DMS79 (cell line): ENCODE measurements around the gene CCDC124.
"Not testable (repeated sequence)": the region's sequence is repeated elsewhere in the genome, so short reads cannot be mapped to it uniquely, and the experiment has no call there.

ENCODE experiments used
- DNase-seq: peaks from one replicate; lab custom pipeline; 2025; lab: John Stamatoyannopoulos, UW

CCDC124 gene, protein sequence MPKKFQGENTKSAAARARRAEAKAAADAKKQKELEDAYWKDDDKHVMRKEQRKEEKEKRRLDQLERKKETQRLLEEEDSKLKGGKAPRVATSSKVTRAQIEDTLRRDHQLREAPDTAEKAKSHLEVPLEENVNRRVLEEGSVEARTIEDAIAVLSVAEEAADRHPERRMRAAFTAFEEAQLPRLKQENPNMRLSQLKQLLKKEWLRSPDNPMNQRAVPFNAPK

DNA sequence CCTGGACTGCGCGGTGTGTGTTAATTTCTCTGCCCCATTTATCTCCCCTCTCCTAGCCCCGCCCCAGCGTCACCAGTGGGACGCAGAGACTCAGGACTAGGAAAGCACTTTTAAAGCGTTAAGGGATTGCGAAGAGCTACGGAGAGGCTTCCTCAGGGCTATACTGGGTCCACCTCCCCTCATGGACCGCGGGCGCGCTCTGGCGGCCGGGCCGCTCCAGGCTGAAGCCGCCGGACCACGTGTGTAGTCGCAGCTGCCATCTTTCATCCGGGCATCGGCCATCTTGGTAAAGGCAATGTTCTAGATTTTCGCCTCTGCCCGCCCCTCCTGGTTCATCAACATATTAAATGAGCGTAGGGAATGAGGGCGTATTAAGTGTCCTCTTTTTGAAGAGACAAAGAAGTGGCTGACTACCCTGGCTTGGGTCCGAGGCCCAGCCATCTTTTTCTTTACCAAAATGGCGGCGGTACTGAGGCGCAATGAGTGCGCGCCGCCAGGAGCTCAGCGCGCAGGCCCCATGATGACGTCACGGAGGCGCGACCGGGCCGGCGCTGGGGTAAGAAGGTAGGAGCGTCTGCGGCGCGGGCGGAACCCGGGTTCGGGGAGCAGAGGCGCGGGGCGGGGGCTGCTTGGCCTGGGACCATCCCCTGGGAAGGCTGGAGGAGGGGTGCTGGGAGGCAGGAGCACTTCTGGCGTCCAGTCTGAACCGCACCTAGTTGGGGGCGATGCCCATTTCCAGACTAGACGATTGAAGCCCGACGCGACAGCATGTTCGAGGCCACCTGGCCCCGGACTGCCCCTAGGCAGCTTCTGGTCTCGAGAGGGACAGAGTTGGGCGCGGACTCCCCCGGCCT, at the start of gene CCDC124:
Gene CCDC124, plus strand, starts transcription at position 531 of the 854 bp plus-strand sequence. CDS start 3,406 bp downstream, outside the sequence.
- peak; percentile 88 for DNase-seq

DNA sequence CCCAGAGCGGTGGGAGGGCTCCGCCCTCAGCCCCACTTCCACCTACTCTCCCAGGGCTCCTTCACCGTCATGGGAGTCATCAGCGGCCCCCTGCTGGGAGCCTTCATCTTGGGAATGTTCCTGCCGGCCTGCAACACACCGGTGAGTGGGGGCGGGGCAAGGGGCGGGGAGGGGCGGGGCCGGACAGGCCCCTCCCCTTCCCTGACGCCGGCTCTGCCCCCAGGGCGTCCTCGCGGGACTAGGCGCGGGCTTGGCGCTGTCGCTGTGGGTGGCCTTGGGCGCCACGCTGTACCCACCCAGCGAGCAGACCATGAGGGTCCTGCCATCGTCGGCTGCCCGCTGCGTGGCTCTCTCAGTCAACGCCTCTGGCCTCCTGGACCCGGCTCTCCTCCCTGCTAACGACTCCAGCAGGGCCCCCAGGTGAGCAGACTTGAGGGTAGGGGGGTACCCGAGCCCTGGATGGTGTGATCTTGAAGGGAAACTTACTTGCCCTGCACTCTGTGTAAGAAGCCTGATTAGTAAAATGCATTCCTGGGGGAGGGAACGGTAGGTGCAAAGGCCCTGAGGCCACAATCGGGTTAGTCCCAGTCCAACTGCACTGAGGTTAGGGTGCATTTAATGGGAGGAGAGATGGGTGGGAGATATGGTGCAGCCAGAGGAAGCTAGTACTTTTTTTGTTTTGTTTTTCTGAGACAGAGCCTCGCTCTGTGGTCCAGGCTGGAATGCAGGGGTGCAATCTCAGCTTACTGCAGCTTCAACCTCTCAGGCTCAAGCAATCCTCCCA, 49.0 kb upstream of the CCDC124 start:
- DNase-seq = no peak

DNA sequence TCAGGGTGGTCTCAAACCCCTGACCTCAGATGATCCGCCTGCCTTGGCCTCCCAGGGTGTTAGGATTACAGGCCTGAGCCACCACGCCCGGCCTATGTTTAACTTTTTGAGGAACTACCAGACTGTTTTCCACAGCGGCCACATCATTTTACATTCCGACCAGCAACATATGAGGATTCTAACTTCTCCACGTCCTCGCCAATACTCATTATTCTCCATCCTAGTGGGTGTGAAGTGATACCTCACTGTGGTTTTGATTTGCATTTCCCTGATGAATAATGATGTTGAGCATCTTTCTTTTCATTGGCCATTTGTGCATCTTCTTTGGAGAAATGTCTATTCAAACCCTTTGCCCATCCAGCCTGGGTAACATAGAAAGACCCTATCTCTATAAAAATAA, 46.3 kb upstream of the CCDC124 start:
- no peak for DNase-seq

DNA sequence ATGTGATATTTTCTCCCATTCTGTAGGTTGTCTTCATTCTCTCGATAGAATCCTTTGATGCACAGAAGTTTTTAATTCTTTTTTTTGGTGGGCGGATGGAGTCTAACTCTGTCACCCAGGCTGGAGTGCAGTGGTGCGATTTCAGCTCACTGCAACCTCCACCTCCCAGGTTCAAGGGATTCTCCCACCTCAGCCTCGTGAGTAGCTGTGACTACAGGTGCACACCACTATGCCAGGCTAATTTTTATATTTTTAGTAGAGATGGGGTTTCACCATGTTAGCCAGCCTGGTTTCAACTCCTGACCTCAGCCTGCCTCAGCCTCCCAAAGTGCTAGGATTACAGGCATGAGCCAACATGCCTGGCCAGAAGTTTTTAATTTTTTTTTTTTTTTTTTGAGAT, 45.6 kb upstream of the CCDC124 start:
- not testable (repeated sequence) for DNase-seq

DNA sequence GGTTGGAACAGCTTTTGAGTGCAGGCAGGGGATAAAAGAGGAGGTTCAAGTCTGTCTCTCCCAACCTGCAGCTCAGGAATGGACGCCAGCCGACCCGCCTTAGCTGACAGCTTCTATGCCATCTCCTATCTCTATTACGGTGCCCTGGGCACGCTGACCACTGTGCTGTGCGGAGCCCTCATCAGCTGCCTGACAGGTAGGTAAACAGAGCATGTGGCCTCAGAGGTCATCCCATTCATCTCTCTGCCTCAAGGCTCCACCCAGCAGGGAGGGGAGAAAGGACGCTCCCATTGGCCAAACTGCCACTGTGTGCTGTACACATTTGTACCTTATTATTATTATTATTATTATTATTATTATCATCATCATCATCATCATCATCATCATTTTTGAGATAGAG, 44.6 kb upstream of the CCDC124 start:
- DNase-seq = no peak

DNA sequence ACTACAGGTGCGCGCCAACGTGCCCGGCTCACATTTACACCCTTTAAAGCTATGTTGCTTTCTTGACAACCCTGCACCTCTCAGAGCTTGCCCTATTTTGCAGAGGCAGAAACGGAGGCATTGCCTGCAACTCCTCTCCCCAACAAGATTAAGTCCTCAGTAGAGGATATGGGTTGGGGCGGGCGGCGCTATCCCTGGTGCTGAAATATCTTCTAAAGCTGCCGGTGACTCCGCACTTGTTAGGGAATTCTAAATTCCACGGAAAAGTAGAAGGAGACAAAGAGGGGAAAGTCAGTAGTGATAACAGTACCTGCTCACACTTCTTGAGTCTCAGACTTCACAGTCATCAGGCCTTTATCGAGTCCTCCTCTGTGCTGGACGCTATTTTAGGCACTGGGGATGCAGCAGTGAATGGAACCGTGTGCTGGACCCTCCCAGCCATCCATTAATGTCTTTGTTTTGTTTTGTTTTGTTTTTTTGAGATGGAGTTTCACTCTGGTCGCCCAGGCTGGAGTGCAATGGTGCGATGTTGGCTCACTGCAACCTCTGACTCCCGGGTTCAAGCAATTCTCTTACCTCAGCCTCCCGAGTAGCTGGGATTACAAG, 43.1 kb upstream of the CCDC124 start:
- DNase-seq = no peak

DNA sequence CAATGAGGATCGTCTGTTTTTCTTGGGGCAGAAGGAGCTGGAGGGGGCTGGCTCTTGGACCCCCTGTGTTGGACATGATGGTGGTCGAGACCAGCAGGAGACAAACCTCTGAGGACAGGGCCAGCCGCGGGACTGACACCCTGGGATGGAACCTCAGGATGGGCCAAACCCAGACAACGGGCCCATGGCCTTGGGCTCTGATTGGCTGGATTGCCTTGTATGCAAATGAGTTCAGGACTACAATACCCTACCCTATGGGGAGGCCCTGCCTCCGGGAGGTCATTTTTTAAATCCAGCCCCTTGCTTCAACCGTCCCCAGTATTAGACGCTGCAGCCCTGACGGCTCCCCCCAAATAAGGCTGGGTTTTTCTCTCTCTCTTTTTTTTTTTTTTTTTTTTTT, 39.0 kb upstream of the CCDC124 start:
- DNase-seq = no peak

DNA sequence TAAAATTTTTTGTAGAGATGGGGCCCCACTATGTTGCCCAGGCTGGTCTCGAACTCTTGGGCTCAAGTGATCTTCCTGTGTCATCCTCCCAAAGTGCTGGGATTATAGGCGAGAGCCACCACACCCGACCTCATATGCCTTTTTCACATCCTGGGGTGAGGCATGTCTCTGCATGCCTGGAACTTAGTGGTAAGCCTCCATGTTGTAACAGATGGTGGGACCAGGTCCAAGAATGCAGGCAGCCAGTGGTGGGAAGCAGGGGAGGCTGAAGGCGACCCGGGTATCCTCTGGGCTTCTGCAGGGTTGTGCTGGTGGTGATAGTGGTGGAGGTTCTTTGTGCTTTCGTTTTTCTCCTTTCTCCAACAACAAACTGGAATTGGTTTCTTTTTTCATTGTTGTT, 30.1 kb upstream of the CCDC124 start:
- DNase-seq = peak; percentile 11

DNA sequence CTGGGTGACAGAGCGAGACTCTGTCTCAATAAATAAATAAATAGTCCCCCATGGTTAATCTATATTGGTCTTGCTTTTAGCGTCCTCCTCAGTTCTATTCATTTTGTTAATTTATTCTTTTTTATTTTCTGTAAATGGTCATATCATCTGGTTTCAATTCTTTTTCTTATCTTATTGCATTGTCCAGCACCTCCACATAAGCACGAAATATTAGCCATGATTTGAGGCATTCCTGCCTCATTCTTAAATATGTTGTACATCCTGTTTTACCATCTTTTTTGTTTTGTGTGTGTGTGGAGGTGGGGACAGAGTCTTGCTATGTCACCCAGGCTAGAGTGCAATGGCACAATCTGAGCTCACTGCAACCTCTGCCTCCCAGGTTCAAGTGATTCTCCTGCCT, 24.6 kb upstream of the CCDC124 start:
- DNase-seq = no peak

DNA sequence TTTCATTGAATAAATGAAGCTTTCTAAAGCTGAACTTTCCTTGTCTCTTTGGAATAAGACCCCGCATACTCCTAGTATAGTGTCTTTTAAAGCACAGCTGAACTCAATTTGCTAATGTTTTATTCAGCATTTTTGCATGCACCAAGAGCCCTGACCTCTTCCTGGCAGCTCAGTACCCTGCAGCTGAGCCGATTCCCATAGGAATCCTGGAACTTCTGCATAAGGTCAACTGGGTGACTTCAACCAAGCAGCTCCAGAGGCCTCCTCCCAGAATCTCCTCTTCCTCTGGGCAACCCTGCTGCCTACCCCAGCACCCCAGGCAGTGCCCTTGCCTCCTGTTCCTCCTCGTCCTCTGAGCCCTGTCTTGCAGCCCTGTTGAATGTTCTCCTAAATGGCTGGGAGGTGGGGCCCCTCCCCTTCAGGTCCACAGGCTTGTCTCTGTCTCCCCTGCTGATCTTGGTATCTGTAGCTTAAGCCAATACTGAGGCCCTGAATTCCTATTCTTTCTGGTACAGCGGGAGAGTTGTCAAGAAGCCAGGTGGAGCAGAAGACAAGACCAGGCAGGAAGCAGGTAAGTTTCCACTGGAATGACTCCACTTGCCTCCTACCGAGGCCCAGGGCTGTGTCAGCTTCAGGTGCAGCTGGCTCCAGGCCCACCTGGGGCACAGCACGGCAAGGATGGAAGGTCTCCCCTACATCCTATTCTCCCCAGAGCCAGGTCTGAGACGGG, 23.6 kb upstream of the CCDC124 start:
- DNase-seq = no peak

DNA sequence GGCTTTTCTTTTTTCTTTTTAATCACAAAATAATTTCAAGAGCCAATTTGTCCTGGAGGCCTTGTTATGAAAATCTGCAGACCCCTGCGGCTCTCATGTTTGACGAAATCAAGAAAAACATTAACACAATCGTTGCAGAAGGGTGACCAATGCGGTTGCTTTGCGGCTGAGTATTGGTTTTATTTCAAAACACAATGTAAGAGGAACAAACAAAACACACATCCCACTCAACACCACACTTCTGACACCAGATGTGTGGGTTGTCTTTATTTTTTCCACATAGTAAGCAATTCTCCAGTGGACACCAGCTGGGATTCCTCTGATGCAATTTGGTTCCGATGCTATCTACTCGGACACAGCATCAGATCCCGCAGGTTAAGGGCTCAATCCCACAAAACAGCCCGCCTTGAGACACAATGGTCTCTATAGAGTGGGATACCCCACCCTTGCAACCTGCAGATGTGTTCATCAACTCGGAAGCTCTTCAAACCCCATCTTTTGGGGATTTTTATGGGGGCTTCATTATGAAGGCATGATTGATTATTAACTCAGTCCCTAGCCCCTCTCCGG, 21.9 kb upstream of the CCDC124 start:
- no peak for DNase-seq

DNA sequence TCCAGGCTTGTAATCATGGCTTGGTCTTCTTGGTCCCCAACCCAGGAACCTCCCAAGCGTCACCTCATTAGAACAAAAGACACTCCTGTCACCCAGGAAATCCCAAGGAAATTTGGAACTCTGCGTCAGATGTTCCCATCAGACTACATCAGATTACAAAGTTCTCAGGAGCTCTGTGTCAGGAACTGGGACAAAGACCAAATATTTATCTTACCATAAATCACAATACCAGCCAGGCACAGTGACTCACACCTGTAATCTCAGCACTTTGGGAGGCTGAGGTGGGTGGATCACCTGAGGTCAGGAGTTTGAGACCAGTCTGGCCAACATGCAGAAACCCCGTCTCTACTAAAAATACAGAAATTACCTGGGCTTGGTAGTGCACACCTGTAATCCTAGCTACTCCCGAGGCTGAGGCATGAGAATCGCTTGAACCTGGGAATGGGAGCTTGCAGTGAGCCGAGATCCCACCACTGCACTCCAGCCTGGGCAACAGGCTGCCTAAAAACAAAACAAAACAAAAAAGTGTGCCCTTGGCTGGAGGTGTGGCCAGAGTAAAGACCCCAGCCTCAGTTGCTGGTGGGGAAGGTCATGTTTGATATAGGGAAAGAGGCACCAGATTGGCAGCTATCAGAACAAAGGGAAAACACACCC, 16.7 kb upstream of the CCDC124 start:
- no peak for DNase-seq

DNA sequence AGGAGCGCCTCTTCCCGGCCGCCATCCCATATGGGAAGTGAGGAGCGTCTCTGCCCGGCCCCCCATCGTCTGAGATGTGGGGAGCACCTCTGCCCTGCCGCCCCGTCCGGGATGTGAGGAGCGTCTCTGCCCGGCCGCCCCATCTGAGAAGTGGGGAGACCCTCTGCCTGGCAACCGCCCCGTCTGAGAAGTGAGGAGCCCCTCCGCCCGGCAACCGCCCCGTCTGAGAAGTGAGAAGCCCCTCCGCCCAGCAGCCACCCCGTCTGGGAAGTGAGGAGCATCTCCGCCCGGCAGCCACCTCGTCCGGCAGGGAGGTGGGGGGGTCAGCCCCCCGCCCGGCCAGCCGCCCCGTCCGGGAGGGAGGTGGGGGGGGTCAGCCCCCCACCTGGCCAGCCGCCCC, 14.7 kb upstream of the CCDC124 start:
- DNase-seq = not testable (repeated sequence)

DNA sequence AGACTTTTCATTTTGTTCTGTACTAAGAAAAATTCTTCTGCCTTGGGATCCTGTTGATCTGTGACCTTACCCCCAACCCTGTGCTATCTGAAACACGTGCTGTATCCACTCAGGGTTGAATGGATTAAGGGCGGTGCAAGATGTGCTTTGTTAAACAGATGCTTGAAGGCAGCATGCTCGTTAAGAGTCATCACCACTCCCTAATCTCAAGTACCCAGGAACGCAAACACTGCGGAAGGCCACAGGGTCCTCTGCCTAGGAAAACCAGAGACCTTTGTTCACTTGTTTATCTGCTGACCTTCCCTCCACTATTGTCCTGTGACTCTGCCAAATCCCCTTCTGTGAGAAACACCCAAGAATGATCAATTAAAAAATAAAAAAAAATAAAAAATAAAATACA, 13.7 kb upstream of the CCDC124 start:
- DNase-seq = peak; percentile 2

DNA sequence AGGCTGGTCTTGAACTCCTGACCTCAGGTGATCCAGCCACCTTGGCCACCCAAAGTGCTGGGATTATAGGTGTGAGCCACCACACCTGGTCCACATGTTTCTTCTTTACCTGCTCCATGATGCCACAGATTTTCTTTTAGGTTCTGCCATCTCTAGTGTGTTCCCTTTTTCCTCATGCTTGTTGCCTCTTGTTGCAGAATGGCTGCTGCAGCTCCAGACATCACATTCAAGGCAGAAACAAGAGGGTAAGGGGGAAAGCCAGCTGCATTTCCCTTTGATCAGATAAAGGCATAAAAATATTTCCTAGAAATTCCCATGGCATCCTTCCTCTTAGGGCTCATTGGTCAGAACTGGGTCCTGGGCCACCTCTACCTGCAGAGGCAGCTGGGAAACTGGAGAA, 12.3 kb upstream of the CCDC124 start:
- no peak for DNase-seq

DNA sequence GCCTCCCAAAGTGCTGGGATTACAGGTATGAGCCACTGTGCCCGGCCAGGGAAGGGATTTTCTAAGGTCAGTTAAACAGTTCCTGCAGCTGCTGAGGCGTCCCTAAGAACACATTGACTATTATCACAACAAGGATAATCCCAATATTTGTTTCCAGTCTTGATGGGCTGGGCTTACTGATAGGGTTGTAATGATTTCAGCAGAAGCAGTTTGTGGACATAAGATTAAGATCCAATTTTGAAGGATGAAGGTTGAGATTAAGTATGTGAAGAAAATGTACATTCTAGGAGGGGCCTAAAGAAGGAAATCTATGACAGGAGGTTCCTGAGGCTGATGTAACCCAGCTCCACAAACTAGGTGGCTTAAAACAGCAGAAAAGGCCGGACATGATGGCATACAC, 10.7 kb upstream of the CCDC124 start:
- no peak for DNase-seq

DNA sequence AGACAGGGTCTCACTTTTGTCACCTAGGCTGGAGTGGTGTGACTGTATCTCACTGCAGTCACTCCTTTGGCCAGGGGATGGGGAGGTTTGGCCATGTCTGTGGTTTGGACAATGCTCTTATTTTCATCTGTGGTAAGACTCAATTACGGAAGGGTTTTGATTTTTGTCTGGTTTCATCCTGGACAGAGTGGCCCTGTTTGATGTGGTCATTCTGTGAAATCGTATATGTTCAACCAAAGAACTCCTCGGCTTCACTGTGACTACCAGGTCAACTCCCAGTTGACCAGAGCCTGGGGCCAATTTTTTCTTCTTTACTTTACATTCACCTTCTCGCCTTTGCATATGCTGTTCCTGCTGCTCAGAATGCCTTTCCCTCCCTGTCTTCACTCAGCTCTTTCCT, 6.8 kb upstream of the CCDC124 start:
- no peak for DNase-seq

DNA sequence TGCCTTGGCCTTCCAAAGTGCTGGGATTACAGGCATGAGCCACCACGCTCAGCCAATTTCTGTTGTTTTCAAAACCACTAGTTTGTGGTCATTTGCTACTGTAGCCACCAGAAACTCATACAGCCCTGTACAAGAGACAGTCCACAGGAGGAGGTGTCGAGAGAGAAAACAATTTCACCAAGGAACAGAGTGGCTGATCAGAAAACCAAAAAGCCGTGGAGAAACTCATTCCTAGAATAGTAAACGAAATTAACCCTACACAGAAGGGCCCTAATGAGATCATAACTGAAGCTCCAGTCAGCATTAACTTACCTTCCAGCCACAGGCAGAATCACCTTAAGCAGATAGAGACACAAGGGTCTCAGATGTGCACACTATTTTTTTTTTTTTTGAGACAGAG, 3.8 kb upstream of the CCDC124 start:
- DNase-seq = no peak

DNA sequence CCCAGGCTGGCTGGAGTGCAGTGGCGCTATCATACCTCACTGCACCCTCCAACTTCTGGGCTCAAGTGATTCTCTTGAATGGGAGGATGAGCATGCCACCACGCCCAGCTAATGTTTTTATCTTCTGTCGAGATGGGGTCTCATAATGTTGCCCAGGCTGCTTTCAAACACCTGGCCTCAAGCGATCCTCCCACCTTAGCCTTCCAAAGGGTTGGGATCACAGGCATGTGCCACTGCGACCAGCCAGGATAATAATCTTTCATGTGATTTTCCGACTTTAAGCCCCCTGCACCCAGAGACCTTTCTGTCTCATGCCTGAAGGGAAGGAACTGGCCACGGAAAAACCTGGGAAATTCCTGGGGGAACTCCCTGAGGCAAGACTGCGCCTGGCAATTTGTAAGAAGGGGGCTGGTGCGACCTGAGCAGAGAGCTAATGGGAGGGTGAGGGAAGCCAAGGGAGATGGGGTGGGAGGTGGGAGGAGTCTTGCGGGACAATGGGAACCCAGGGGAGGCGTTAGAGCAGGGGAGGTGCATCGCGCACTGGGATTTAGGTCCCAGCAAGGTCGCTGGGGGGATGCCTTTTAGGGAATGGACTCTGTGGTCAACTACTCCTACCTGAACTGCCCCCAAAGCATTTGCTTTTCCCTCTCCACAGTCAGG, 1.2 kb upstream of the CCDC124 start:
- peak; percentile 38 for DNase-seq

DNA sequence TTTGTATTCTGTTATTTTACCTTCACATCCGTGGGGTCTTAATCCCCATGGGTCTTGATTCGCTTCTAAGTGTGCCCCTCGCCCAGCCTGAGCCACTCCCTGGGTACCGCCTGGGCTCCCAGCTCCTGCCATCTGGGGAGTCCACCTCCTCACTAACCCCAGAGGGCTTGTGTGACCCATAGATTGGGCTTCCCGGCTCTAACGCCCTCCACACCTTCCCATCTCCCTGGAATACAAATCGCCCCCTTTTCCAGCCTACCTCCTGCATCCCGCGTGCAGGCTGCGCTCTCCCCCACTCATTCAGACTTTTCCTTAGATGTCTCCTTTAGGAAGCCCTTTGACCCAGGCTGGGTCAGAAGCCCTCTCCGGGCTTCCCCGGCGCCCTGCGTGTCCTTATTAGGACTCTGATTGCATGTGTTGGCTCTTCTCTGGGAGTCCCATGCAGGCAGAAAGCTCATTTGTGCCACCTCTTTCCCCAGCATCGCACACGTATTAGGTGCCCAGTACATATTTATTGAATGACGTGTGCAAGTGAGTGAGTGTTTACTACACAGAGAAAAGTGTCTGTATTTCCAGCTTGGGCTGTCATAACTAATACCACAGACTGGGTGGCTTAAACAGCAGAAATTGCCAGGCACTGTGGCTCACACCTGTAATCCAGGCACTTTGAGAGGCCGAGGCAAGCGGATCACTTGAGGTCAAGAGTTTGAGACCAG, 757 bp downstream of the CCDC124 start:
- DNase-seq = no peak
